ENCODE measurements around the gene DENND2A. TPM values are rescaled to one million over a fixed set of nuclear protein-coding genes. Genes with fewer than 3 reads are reported as not detected.
A peak's percentile ranks its signal among the peaks of the same experiment; 100 is the strongest.
"Not testable (repeated sequence)": the region's sequence is repeated elsewhere in the genome, so short reads cannot be mapped to it uniquely, and the experiment has no call there.

DENND2A gene
- total RNA-seq, 2 donors from 2014 or later = not detected

DNA sequence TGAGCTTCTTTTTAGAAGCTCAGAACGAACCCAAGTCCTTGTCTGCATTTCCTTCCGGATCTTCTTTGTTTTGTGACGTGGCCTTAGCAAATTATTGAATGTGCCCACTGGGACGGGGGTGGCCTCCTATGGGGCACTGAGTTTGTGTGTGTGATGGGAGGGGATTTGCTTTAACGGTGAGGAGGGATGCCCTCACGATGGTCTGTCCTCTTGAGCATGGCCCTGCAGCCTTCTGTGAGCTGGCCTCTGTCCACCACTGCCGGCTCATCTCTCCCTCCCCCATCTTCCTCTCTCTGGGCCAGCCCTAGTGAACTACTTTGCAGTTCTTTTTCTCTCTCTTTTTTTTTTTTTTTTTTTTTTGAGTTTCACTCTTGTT lies 98.4 kb downstream of the DENND2A start:
- Mint-ChIP-seq H3K9me3 (no peaks in the 10 kb centered on the region), H3K27ac (no peak overlapping the region), H3K4me3 (no peak overlapping the region), H3K27me3 (ENCODE audit: low read depth) (peaks cover 14% of the 10 kb centered on the region), H3K36me3 (ENCODE audit: insufficient read depth in 2 of 2) (no peaks in the 10 kb centered on the region), H3K4me1 (ENCODE audit: low read depth) (peaks cover 9% of the 10 kb centered on the region)
- ATAC-seq (replicated peaks in 1 of 2) = no peak
- DNase-seq = no peak

DNA sequence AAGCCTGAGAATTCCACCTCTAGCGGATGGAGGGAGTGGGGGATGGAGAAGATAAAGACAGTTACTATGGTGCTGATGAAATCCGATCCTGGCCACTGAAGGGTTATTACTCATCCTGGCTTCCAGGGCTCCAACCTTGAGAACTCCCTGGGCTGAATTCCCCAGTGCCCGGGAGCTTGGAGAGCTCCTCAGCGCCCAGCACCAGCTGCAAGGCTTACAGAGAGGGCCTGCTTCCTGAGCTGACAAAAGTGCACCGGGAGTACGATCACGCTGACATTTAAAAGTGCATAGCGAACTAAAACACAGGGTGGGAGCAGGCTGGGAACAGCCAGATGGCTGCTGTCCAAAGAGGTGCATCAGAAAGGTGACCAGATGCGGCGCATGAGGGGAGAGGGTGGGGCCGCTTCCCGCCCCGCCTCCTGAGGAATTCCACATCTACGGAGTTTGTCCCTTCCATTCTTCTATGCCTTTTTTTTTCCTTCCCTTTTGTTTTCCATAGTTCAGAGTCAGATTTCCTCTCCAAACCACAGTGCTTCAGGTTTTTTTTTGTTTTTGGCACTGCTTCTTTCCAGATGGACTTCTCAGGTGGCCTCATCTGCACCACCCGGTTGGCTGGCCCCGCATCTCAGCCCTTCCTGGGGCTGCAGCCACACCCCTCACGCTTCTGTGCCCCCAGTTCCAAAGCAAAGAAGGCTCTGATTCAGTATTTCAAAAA lies 98.9 kb downstream of the DENND2A start:
- Mint-ChIP-seq H3K27ac (no peak overlapping the region), H3K9me3 (no peaks in the 10 kb centered on the region), H3K4me3 (no peak overlapping the region), H3K4me1 (ENCODE audit: low read depth) (peaks cover 9% of the 10 kb centered on the region), H3K27me3 (ENCODE audit: low read depth) (peaks cover 14% of the 10 kb centered on the region), H3K36me3 (ENCODE audit: insufficient read depth in 2 of 2) (no peaks in the 10 kb centered on the region)
- ATAC-seq (replicated peaks in 1 of 2) = no peak
- DNase-seq = no peak

DNA sequence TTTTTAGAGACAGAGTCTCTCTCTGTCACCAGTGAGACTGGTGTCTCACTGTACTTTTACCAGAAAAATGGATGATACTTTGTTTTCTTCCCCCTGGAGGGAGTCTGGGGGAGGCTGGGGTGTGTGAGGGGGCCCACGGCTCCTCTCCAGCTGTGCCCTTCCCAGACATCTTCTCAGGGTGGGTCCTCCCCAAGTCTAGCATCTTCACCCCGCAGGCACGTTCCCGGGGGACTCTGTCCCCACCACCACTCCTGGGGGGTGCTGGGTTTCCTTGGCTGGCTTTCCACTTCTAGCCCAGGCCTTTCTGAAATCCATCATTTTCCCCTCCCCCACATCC lies 99.5 kb downstream of the DENND2A start:
- H3K27me3 Mint-ChIP-seq (ENCODE audit: low read depth) = peaks cover 14% of the 10 kb centered on the region
- peaks cover 9% of the 10 kb centered on the region for H3K4me1 Mint-ChIP-seq (ENCODE audit: low read depth)
- no peak for ATAC-seq (replicated peaks in 1 of 2)
- no peaks in the 10 kb centered on the region for H3K9me3 Mint-ChIP-seq
- DNase-seq = no peak
- H3K4me3 Mint-ChIP-seq = no peak overlapping the region
- H3K36me3 Mint-ChIP-seq (ENCODE audit: insufficient read depth in 2 of 2) = no peaks in the 10 kb centered on the region
- H3K27ac Mint-ChIP-seq = no peak overlapping the region

DNA sequence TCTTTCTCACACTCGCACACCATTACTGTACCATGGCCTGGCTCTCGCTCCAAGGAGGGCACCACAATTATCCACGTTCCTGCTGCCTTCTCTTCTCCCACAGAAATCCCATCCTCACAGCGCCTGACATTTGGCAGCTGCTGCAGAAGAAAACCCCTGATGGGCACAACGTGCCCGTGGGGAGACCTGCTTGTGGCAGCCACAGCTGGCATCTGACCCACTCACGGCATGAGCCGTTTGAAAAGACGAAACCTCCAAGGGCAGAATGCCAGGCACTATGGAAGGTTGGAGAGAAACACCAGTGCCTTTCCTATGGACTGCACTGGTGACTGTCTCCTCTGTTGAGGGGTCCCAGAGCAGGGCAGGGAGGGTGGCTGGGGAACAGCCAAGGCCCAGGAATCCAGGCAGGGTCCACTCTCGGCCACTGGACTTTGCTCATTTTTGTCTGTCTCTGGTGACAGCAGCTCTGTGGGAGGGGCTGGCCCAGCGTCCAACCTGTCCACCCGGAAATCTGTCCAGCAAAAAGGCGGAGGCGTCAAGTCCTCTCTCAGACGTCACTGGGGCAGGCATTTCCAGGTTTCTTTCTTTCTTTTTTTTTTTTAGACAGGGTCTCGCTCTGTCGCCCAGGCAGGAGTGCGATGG lies 100.4 kb downstream of the DENND2A start:
- Mint-ChIP-seq H3K27me3 (ENCODE audit: low read depth) (peaks cover 14% of the 10 kb centered on the region), H3K9me3 (no peaks in the 10 kb centered on the region), H3K4me3 (no peak overlapping the region), H3K36me3 (ENCODE audit: insufficient read depth in 2 of 2) (no peaks in the 10 kb centered on the region), H3K27ac (no peak overlapping the region), H3K4me1 (ENCODE audit: low read depth) (peaks cover 9% of the 10 kb centered on the region)
- DNase-seq (no peak), ATAC-seq (replicated peaks in 1 of 2) (no peak)

DNA sequence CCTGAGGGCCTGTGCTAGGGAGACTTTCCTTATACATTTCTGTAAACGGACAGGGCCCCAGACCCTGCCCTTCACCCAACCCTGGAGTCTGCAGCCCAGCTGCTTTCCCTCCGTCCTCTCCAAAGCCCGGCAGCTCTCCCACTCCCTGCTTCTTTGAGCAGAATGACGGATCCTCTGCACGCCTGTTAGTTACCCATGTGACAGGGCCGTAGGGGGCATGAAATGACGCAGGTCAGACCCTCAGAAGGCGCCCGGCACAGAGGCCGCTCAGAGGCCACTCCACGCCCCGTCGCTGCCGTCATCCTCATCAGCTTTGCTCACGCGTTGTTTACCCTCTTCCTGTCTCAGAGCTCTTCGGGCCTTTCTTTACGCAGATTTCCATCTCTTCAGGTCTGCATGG lies 101.2 kb downstream of the DENND2A start:
- Mint-ChIP-seq H3K9me3 (no peaks in the 10 kb centered on the region), H3K36me3 (ENCODE audit: insufficient read depth in 2 of 2) (no peaks in the 10 kb centered on the region), H3K27me3 (ENCODE audit: low read depth) (peaks cover 14% of the 10 kb centered on the region), H3K27ac (no peak overlapping the region), H3K4me3 (no peak overlapping the region), H3K4me1 (ENCODE audit: low read depth) (peaks cover 9% of the 10 kb centered on the region)
- ATAC-seq (replicated peaks in 1 of 2) (no peak), DNase-seq (no peak)

DNA sequence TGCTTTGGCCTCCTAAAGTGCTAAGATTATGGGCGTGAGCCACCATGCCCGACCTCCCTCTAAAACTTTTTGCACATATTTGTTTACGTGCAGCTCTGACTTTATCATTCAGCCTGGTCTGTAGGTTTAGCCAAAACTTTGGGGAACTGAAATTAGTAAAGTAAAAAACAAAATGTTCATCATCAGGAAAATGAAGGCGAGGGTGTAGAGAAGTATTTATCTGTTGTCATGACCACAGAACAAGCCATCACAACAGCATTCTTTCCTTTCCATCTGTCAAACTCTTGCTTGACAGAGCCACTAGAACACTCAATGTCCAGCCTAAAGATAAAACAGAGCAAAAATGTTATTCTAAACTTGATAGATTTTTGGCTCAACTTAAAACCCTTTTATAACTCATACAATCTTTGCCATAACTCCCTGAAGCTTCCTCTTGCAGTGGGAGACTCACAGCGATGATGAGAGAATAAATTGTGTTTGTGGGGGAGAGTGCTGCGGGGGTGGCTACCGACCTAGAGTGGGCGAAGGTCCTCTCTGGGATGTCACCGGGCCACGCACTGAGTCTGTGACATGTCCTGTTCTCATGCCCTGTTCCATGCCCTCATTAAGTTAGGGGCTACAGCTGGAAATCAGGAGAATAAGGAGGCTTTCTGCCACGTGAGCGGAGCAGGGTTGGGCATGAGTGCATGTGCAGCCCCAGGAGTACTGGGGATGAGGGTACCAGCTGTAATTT lies 102.7 kb downstream of the DENND2A start:
- no peak for DNase-seq
- Mint-ChIP-seq H3K36me3 (ENCODE audit: insufficient read depth in 2 of 2) (no peaks in the 10 kb centered on the region), H3K9me3 (no peaks in the 10 kb centered on the region), H3K27ac (no peak overlapping the region), H3K4me1 (ENCODE audit: low read depth) (peaks cover 9% of the 10 kb centered on the region), H3K27me3 (ENCODE audit: low read depth) (peaks cover 14% of the 10 kb centered on the region), H3K4me3 (no peak overlapping the region)
- ATAC-seq (replicated peaks in 1 of 2) = no peak

DNA sequence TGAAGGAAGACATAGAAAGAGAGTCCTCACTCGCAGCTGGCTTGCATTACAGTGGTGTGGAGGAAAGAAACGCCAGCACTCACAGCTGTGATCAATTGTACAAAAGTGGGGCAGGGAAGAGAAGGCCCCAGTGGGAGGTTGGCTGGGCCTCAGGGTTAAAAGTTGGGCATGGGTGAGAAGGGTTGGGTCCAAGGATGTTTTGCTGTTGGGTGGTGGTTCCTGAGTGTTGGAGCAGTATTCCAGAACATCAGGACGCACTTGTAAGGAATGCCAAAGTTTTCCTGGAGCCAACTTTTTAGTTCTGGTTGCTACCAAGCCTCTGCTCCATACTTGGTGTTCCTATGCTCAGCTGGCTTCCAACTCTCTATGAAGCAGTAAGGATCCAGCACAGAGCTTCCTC lies 105.9 kb downstream of the DENND2A start:
- ATAC-seq (replicated peaks in 1 of 2) = no peak
- peaks cover 7% of the 10 kb centered on the region for H3K27me3 Mint-ChIP-seq (ENCODE audit: low read depth)
- no peak overlapping the region for H3K4me3 Mint-ChIP-seq
- H3K27ac Mint-ChIP-seq = no peak overlapping the region
- no peaks in the 10 kb centered on the region for H3K4me1 Mint-ChIP-seq (ENCODE audit: low read depth)
- DNase-seq = no peak
- no peaks in the 10 kb centered on the region for H3K36me3 Mint-ChIP-seq (ENCODE audit: insufficient read depth in 2 of 2)
- no peaks in the 10 kb centered on the region for H3K9me3 Mint-ChIP-seq

DNA sequence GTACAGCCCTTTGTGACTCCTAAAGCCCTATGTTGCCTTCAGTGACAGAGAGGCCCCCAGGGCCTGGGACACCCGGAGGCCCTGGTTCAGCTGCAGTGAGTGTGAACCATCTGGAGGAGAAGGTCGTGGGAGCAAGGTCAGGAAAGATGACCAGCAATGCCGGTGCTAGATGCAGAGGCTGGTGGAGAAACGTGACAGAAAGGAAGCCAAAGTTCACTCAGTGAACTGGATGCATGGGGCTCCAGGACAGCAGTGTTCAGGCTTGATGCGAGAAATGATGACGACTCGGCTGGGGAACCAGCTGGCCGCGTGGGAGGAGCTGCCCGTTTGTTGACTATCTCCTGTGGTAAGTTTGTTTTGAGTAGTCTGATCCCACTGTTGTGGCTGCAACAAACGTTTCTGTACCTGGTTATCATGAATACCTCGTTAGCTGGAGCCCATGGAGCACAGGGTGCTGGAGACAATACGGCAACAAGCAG lies 107.2 kb downstream of the DENND2A start:
- Mint-ChIP-seq H3K4me3 (no peak overlapping the region), H3K27ac (no peak overlapping the region), H3K36me3 (ENCODE audit: insufficient read depth in 2 of 2) (no peaks in the 10 kb centered on the region), H3K9me3 (no peaks in the 10 kb centered on the region), H3K4me1 (ENCODE audit: low read depth) (no peaks in the 10 kb centered on the region), H3K27me3 (ENCODE audit: low read depth) (peaks cover 7% of the 10 kb centered on the region)
- no peak for DNase-seq
- ATAC-seq (replicated peaks in 1 of 2) = no peak

DNA sequence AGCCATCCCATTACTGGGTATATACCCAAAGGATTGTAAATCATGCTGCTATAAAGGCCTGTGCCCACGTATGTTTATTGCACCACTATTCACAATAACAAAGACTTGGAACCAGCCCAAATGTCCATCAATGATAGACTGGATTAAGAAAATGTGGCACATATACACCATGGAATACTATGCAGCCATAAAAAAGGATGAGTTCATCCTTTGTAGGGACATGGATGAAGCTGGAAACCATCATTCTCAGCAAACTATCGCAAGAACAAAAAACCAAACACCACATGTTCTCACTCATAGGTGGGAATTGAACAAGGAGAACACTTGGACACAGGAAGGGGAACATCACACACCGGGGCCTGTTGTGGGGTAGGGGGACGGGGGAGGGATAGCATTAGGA lies 111.2 kb downstream of the DENND2A start:
- not testable (repeated sequence) for DNase-seq; H3K36me3 Mint-ChIP-seq (ENCODE audit: insufficient read depth in 2 of 2); H3K4me3 Mint-ChIP-seq; H3K27me3 Mint-ChIP-seq (ENCODE audit: low read depth); H3K9me3 Mint-ChIP-seq; H3K27ac Mint-ChIP-seq; ATAC-seq (replicated peaks in 1 of 2)
- peaks cover 13% of the 10 kb centered on the region for H3K4me1 Mint-ChIP-seq (ENCODE audit: low read depth)

DNA sequence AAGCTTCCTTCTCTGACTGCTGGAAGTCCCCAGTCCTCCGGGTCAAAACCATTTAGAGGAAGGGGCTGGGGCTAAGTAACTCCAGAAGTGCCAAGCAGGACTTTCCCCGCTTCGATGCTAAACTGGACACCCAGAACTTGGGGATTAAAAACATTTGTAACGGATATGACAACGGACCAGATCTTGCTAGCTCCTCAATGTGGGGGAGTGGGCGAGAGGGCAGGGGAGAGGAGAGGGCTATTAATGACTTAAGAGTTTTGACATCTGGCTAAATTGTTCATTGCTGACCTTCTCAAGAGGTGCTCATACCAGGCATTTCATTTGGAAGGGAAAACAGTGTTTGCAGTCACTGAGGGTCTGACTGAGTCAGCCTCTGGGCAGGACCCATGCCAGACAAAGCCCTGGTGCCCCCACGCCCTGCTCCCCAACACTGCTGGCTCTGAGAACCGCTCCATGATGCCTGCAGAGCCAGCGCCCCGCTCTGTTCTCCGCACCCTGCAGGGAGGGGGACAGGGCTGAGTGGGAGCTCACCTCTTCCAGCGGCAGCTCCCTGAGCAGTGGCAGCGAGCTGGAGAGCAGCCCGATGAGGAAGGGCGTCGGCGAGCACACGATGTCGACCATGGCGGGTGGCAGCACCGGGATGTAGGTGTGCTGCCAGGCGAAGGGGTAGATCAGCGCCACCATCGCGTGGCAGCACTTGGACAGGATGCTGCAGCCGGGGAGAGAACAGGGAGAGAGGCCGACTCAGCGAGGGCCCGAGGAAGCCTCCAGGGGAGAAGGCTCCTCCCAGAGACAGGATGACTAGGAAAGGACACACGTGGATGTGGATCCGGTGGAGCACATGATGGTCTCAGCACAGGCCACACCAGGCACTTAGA lies 113.6 kb downstream of the DENND2A start:
- peaks cover 13% of the 10 kb centered on the region for H3K4me1 Mint-ChIP-seq (ENCODE audit: low read depth)
- H3K9me3 Mint-ChIP-seq = no peaks in the 10 kb centered on the region
- H3K36me3 Mint-ChIP-seq (ENCODE audit: insufficient read depth in 2 of 2) = no peaks in the 10 kb centered on the region
- DNase-seq = no peak
- H3K27ac Mint-ChIP-seq = no peak overlapping the region
- H3K4me3 Mint-ChIP-seq = no peak overlapping the region
- ATAC-seq (replicated peaks in 1 of 2) = no peak
- no peaks in the 10 kb centered on the region for H3K27me3 Mint-ChIP-seq (ENCODE audit: low read depth)

DNA sequence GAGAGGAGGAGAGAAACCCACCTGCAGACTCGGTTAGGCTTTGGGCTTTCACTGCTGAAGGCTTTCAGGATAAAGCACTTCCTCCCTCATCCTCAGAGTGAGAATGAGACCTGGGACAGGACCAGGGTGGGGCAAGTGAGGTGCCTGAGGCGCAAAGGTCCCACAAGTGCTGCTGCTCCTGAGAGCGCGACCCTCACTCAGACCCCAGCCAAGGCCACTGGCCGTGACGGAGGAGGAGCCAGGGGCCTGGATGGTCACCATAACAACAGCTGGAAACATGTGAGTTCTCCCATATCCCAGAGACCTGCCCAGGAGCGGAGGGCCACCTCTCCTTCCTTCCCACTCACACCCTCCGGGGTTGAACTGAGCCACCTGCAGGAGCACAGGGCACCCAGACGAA lies 114.4 kb downstream of the DENND2A start:
- no peaks in the 10 kb centered on the region for H3K9me3 Mint-ChIP-seq
- H3K4me3 Mint-ChIP-seq = no peak overlapping the region
- H3K27ac Mint-ChIP-seq = no peak overlapping the region
- ATAC-seq (replicated peaks in 1 of 2) (no peak), DNase-seq (no peak)
- no peaks in the 10 kb centered on the region for H3K36me3 Mint-ChIP-seq (ENCODE audit: insufficient read depth in 2 of 2)
- peaks cover 13% of the 10 kb centered on the region for H3K4me1 Mint-ChIP-seq (ENCODE audit: low read depth)
- H3K27me3 Mint-ChIP-seq (ENCODE audit: low read depth) = no peaks in the 10 kb centered on the region

DNA sequence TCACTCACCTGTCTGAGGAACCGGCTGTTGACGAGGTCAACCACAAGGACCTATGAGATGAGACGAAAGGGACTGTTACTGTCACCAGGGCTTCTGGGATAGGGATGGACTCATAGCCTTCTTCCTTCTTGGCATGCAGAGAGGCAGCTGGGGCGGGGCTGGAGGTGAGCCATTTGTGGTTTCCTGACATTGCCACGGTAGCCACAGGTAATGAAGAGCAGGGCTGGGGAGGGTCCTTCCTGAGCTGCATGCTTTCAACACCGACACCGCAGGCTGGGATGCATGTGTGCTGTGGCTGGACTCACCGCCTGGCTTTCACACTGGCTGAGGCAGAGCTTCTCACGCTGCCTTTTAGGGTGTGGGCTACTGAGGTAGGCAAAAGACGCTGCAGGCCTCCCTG lies 114.9 kb downstream of the DENND2A start:
- Mint-ChIP-seq H3K4me3 (no peak overlapping the region), H3K36me3 (ENCODE audit: insufficient read depth in 2 of 2) (no peaks in the 10 kb centered on the region), H3K27ac (no peak overlapping the region), H3K27me3 (ENCODE audit: low read depth) (no peaks in the 10 kb centered on the region), H3K4me1 (ENCODE audit: low read depth) (peaks cover 13% of the 10 kb centered on the region), H3K9me3 (no peaks in the 10 kb centered on the region)
- ATAC-seq (replicated peaks in 1 of 2) = peak; percentile 68 to 73
- DNase-seq = peak; percentile 26 to 35

DNA sequence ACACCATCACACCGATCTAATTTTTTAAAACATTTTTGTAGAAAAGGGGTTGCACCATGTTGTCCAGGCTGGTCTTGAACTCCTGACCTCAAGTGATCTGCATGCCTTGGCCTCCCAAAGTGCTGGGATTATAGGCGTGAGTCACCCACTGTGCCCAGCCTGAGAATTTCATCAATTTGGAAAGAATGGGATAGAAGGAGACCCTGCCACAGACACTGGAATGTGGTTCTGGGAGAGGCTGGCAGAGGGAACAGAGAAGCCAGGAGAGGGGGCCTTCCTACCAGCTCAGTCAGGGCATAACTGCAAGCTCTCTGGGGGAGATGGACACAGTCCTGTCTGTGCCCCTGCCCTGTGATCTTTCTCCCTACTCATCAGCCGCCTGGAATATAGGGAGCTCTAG lies 119.2 kb downstream of the DENND2A start:
- H3K27ac Mint-ChIP-seq = no peak overlapping the region
- H3K4me1 Mint-ChIP-seq (ENCODE audit: low read depth) = peaks cover 16% of the 10 kb centered on the region
- H3K4me3 Mint-ChIP-seq = no peak overlapping the region
- peaks cover 8% of the 10 kb centered on the region for H3K27me3 Mint-ChIP-seq (ENCODE audit: low read depth)
- no peak for DNase-seq
- H3K9me3 Mint-ChIP-seq = no peaks in the 10 kb centered on the region
- ATAC-seq (replicated peaks in 1 of 2) = no peak
- no peaks in the 10 kb centered on the region for H3K36me3 Mint-ChIP-seq (ENCODE audit: insufficient read depth in 2 of 2)

All from activated T-cell treated with anti-CD3 and anti-CD28 coated beads, Interleukin-2, amount 50 U/mL, for 72 hours (primary cell).